OCI-LY7 (cell line): ENCODE data around the gene PHACTR1.

Experiments used
- CTCF ChIP-seq: fragments of 200-600 bp; sonication (generic); conservative IDR thresholded peaks from 2 replicates; pipeline ENCODE4 v1.5.1; 2014; ENCODE audit warnings: mild to moderate bottlenecking, antibody characterized with exemption, low read length, moderate library complexity, mixed read lengths
- EZH2phosphoT487 ChIP-seq: fragments of 200-600 bp; sonication (generic); IDR thresholded peaks from 2 replicates; pipeline ENCODE4 v1.6.1; 2018; ENCODE audit warnings: low read depth, borderline replicate concordance, mild to moderate bottlenecking, mixed run types, antibody characterized with exemption, low read length, moderate library complexity, mixed read lengths

GRCh38 chr6:13147376-13147775 lies 430.8 kb downstream of the PHACTR1 start:
- TF ChIP-seq CTCF, result no peak
- TF ChIP-seq EZH2phosphoT487, result no peak
